Ishikawa (cell line): ENCODE results near the gene TTN.

Experiments used
- CEBPB ChIP-seq: IDR thresholded peaks from 2 replicates; pipeline ENCODE4 v1.6.1; 2012
- CREB1 ChIP-seq: IDR thresholded peaks from 2 replicates; pipeline ENCODE4 v1.6.1; 2012; ENCODE audit warnings: low read depth
- EGR1 ChIP-seq: IDR thresholded peaks from 2 replicates; pipeline ENCODE4 v1.6.1; 2012
- EP300 ChIP-seq: IDR thresholded peaks from 2 replicates; pipeline ENCODE4 v1.6.1; 2012; ENCODE audit warnings: borderline replicate concordance
- FOXM1 ChIP-seq: IDR thresholded peaks from 2 replicates; pipeline ENCODE4 v1.6.1; 2012; ENCODE audit warnings: low read depth, borderline replicate concordance
- NFIC ChIP-seq: IDR thresholded peaks from 2 replicates; pipeline ENCODE4 v1.6.1; 2012
- RAD21 ChIP-seq: IDR thresholded peaks from 2 replicates; pipeline ENCODE4 v1.6.1; 2012; ENCODE audit warnings: low read depth
- REST ChIP-seq: IDR thresholded peaks from 2 replicates; pipeline ENCODE4 v1.6.1; 2012; ENCODE audit warnings: low read depth, mild to moderate bottlenecking
- TAF1 ChIP-seq: IDR thresholded peaks from 2 replicates; pipeline ENCODE4 v1.6.1; 2012; ENCODE audit warnings: low read depth, mild to moderate bottlenecking
- TCF12 ChIP-seq: IDR thresholded peaks from 2 replicates; pipeline ENCODE4 v1.6.1; 2012; ENCODE audit warnings: low read depth
- TEAD4 ChIP-seq: IDR thresholded peaks from 2 replicates; pipeline ENCODE4 v1.6.1; 2012
- USF1 ChIP-seq: IDR thresholded peaks from 2 replicates; pipeline ENCODE4 v1.6.1; 2012
- YY1 ChIP-seq: IDR thresholded peaks from 2 replicates; pipeline ENCODE4 v1.6.1; 2012; ENCODE audit warnings: low read depth
- ZBTB7A ChIP-seq: IDR thresholded peaks from 2 replicates; pipeline ENCODE4 v1.6.1; 2012; ENCODE audit warnings: low read depth
- TF ChIP-seq, protein P1 (sequence below): IDR thresholded peaks from 2 replicates; pipeline ENCODE4 v1.6.1; 2012

The TTN gene

GRCh38 chr2:178521304-178522150 is 285.7 kb downstream of the TTN start:
- TF ChIP-seq TCF12 = no peak
- TF ChIP-seq, protein P1, sequence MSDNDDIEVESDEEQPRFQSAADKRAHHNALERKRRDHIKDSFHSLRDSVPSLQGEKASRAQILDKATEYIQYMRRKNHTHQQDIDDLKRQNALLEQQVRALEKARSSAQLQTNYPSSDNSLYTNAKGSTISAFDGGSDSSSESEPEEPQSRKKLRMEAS = no peak
- no peak for TF ChIP-seq RAD21
- TF ChIP-seq FOXM1 = no peak
- no peak for TF ChIP-seq NFIC
- TF ChIP-seq USF1 = no peak
- TF ChIP-seq CREB1 = no peak
- TF ChIP-seq EGR1 = no peak
- TF ChIP-seq CEBPB = no peak
- no peak for TF ChIP-seq TEAD4
- no peak for TF ChIP-seq ZBTB7A
- TF ChIP-seq REST = no peak
- TF ChIP-seq YY1 = no peak
- no peak for TF ChIP-seq TAF1

DNA sequence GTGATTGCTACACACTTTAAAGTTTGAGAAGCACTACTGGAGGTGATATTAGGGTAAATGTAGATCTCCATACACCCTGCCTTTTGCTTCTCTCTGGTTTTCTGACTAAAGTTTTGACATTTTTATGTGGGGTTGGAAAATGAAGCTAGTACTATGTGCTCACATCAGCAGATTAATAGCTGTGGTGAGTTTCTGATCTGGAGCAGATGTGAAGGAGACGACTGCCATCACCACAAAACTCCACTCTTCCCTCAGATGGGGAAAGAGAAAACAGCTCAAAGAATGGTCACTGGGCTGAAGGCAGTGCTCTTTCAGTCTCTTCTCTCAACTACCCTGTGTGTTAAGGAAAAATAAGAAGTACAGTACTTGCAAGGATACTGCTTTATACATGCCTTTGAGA is 289.7 kb downstream of the TTN start:
- no peak for TF ChIP-seq CEBPB
- TF ChIP-seq TEAD4 = no peak
- no peak for TF ChIP-seq USF1
- no peak for TF ChIP-seq EGR1
- no peak for TF ChIP-seq ZBTB7A
- TF ChIP-seq EP300 = no peak
- TF ChIP-seq, protein P1 = no peak
- no peak for TF ChIP-seq NFIC
- TF ChIP-seq TCF12 = no peak
- TF ChIP-seq CREB1 = no peak
- no peak for TF ChIP-seq REST
- TF ChIP-seq RAD21 = no peak
- no peak for TF ChIP-seq FOXM1
- no peak for TF ChIP-seq TAF1
- TF ChIP-seq YY1 = no peak

DNA sequence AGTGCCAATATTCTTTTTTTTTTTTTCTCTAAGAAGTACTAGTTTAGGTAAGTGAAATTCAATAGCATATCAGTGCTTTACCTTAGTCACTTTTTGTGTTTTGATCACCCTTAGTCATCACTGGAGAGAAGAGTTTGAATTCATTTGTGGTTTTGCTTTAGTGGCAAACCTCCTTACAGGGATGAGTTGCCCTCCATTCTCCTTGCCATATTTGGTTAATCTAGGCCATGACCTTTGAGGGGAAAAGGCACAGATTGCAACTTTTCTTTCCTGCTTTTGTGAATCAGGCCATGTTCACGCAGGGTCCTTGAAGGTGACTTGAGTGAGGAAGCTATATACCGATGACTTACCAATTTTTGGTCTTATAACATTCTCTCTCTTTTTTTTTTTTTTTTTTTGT is 292.6 kb downstream of the TTN start:
- no peak for TF ChIP-seq NFIC
- TF ChIP-seq USF1 = no peak
- TF ChIP-seq, protein P1 = no peak
- no peak for TF ChIP-seq TEAD4
- no peak for TF ChIP-seq YY1
- TF ChIP-seq EP300 = no peak
- no peak for TF ChIP-seq EGR1
- no peak for TF ChIP-seq CEBPB
- TF ChIP-seq RAD21 = no peak
- TF ChIP-seq ZBTB7A = no peak
- no peak for TF ChIP-seq REST
- TF ChIP-seq FOXM1 = no peak
- TF ChIP-seq TAF1 = no peak
- TF ChIP-seq CREB1 = no peak
